IPS DF 4.7 (cell line): ENCODE measurements around the gene ADAMTSL3.

Source experiments
- DNase-seq: peaks from one replicate; pipeline ENCODE4 v3.0.0-alpha.2; 2013; ENCODE audit warnings: low spot score; ENCODE audit errors: extremely low read depth

Gene ADAMTSL3

GRCh38 chr15:83656943-83657528 lies 3.1 kb downstream of the ADAMTSL3 start:
- no peak for DNase-seq

GRCh38 chr15:83657549-83657948 lies 3.6 kb downstream of the ADAMTSL3 start:
- no peak for DNase-seq

GRCh38 chr15:83658430-83659416 lies 4.8 kb downstream of the ADAMTSL3 start:
- DNase-seq, result no peak

- DNase-seq, result no peak
Measured at GRCh38 chr15:83659417-83659812, 5.5 kb downstream of the ADAMTSL3 start.

GRCh38 chr15:83665480-83665879 lies 11.6 kb downstream of the ADAMTSL3 start:
- DNase-seq, result no peak

GRCh38 chr15:83670672-83671229 lies 16.8 kb downstream of the ADAMTSL3 start:
- DNase-seq, result no peak

GRCh38 chr15:83671603-83672002 lies 17.7 kb downstream of the ADAMTSL3 start:
- DNase-seq, result no peak

- DNase-seq, result no peak
Measured at GRCh38 chr15:83673385-83673784, 19.5 kb downstream of the ADAMTSL3 start.

- DNase-seq, result no peak
Measured at GRCh38 chr15:83682476-83683088, 28.7 kb downstream of the ADAMTSL3 start.

GRCh38 chr15:83685916-83686332 lies 32.0 kb downstream of the ADAMTSL3 start:
- DNase-seq, result no peak

GRCh38 chr15:83688201-83688600 lies 34.3 kb downstream of the ADAMTSL3 start:
- DNase-seq, result no peak

GRCh38 chr15:83690676-83691075 lies 36.8 kb downstream of the ADAMTSL3 start:
- no peak for DNase-seq

GRCh38 chr15:83692746-83693581 lies 39.0 kb downstream of the ADAMTSL3 start:
- DNase-seq, result no peak

GRCh38 chr15:83694015-83694414 lies 40.1 kb downstream of the ADAMTSL3 start:
- DNase-seq, result peak; percentile 11

GRCh38 chr15:83694536-83694935 lies 40.6 kb downstream of the ADAMTSL3 start:
- no peak for DNase-seq

GRCh38 chr15:83695246-83695645 lies 41.3 kb downstream of the ADAMTSL3 start:
- DNase-seq, result no peak

- no peak for DNase-seq
Measured at GRCh38 chr15:83695901-83696425, 42.0 kb downstream of the ADAMTSL3 start.

- no peak for DNase-seq
Measured at GRCh38 chr15:83697716-83698115, 43.8 kb downstream of the ADAMTSL3 start.

- DNase-seq, result no peak
Measured at GRCh38 chr15:83698294-83698693, 44.4 kb downstream of the ADAMTSL3 start.

- DNase-seq, result no peak
Measured at GRCh38 chr15:83699028-83699427, 45.1 kb downstream of the ADAMTSL3 start.

- DNase-seq, result no peak
Measured at GRCh38 chr15:83700082-83700481, 46.2 kb downstream of the ADAMTSL3 start.
